Gastroesophageal sphincter (tissue), 3 donors: Measurements from ENCODE around the gene KIF26A.

Experiments
- CTCF ChIP-seq, 4 experiments: fragments of 200-600 bp in 2 of 4; fragments of 450-650 bp in 2 of 4; sonication (generic) in 1 of 4; IDR thresholded peaks; one replicate each; pipeline ENCODE4 v1.5.1; 2017 to 2019; ENCODE audit warnings: antibody characterized with exemption in 4 of 4, mild to moderate bottlenecking in 2 of 4, moderate library complexity in 2 of 4
- EP300 ChIP-seq: sonication (generic); formaldehyde crosslinking; IDR thresholded peaks from one replicate; pipeline ENCODE4 v1.6.1; 2017; ENCODE audit warnings: antibody characterized with exemption, mild to moderate bottlenecking
- POLR2A ChIP-seq, 2 donors: fragments of 450-650 bp; IDR thresholded peaks; one replicate each; pipeline ENCODE4 v1.6.1; 2017; ENCODE audit warnings: antibody characterized with exemption in 2 of 2, mild to moderate bottlenecking in 2 of 2, moderate library complexity in 1 of 2
- POLR2AphosphoS5 ChIP-seq: sonication (generic); formaldehyde crosslinking; IDR thresholded peaks from one replicate; pipeline ENCODE4 v1.6.1; 2017; ENCODE audit warnings: antibody characterized with exemption

- no peak for TF ChIP-seq CTCF (IDR thresholded peaks at IDR 0.05)
- TF ChIP-seq POLR2A (IDR thresholded peaks at IDR 0.05) = no peak
- no peak for TF ChIP-seq POLR2AphosphoS5
- TF ChIP-seq EP300 = no peak
Observed at GRCh38 chr14:104155513-104155912, 17.1 kb downstream of the KIF26A start.
